NCI-H460 (cell line): Measurements from ENCODE around the gene TUT7. TPM values are rescaled to one million over a fixed set of nuclear protein-coding genes. Genes with fewer than 3 reads are reported as not detected.
A peak's percentile ranks its signal among the peaks of the same experiment; 100 is the strongest.
"Not testable (repeated sequence)": the region's sequence is repeated elsewhere in the genome, so short reads cannot be mapped to it uniquely, and the experiment has no call there.

ENCODE experiments used
- DNase-seq: peaks from one replicate; pipeline ENCODE4 v3.0.0-alpha.2; 2016; ENCODE audit warnings: low read depth; ENCODE audit errors: extremely low read depth
- total RNA-seq: library from RNA; depleted of rRNA; stranded (reverse); fragments of >200 nt; shearing (Covaris generic); gene quantifications from 2 replicates; pipeline ENCODE4 v1.2.3, GENCODE V29; 2014

The TUT7 gene
- total RNA-seq, 1 experiment from 2014 or later = 22.6 TPM

- DNase-seq = not testable (repeated sequence)
Observed at GRCh38 chr9:86312959-86313358, 41.3 kb downstream of the TUT7 start.

DNA sequence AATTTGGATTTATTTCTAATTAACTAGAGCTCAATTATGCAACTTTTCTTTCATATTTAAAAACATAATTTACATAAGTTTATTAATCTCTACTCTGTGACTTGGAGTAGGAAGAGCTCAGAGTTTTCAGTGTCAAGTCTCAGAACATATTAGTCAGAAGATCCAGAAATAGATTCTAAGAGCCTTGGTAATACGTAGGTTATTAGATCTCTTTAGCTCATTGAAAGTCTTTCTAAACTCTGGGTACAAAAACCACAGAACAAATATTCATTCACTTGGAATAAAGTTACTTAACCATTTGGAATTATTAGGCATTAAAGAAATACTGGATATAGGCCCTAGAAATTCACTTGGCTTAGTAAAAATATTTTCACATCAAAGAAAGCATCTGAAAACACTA is 45.5 kb downstream of the TUT7 start:
- DNase-seq = no peak

- DNase-seq = no peak
Observed at GRCh38 chr9:86304236-86304730, 49.9 kb downstream of the TUT7 start.

- no peak for DNase-seq
Observed at GRCh38 chr9:86303316-86303975, 50.8 kb downstream of the TUT7 start.

DNA sequence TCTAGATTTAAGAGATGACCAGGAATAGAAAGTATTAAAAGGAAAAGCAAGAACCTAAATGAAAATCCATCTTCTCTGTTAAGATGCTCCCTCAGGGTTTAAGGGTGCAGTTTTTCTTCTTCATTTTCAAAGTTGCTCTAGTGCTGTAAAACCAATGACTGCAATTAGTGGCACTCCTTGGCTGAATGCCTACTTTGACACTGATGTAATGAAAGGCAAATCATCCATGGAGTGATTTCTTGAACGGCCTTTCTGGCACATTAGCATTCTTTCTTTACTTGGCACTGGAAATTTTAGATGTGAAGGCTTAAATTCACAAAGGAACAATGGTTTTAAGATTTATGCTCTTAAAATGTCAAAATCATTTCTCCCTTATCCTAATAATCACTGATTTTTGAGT is 52.5 kb downstream of the TUT7 start:
- no peak for DNase-seq

GRCh38 chr9:86300701-86301100 is 53.5 kb downstream of the TUT7 start:
- no peak for DNase-seq

- no peak for DNase-seq
Observed at GRCh38 chr9:86298873-86299272, 55.3 kb downstream of the TUT7 start.

DNA sequence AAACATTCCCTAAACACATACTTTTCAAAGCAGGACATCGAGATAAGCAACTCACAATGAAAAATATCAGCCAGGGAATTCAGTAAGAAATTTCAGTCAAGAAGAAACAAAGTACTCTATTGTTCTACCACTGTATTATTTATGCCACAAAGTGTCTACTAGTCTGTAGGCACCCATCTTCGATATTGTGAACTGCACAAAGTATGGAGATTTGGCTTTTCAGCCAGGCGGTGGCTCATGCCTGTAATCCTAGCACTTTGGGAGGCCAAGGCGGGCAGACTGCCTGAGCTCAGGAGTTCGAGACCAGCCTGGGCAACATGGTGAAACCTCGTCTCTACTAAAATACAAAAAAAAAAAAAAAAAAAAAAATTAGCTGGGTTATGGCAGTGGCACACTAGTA is 63.9 kb downstream of the TUT7 start:
- DNase-seq = not testable (repeated sequence)

GRCh38 chr9:86288499-86289198 is 65.6 kb downstream of the TUT7 start:
- no peak for DNase-seq

- peak; percentile 68 for DNase-seq
Observed at GRCh38 chr9:86287013-86287412, 67.2 kb downstream of the TUT7 start.

DNA sequence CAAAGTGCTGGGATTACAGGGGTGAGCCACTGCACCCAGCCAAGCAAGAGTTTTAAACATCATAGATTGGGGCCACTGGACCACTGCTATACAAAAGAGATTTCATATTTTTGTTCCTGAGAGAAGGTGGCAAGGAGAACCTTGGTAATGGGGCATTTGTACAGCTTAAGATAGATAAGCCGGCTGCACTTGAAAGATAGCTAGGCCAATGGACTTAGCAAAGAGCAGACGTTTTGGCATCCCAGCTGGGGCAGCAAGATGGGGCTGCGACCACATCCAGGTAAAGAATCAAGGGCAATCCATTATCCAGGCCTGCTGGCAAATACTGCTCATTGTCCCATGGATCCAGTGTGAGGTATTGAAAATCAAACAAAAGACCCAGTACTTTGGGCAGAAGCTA is 67.9 kb downstream of the TUT7 start:
- no peak for DNase-seq

DNA sequence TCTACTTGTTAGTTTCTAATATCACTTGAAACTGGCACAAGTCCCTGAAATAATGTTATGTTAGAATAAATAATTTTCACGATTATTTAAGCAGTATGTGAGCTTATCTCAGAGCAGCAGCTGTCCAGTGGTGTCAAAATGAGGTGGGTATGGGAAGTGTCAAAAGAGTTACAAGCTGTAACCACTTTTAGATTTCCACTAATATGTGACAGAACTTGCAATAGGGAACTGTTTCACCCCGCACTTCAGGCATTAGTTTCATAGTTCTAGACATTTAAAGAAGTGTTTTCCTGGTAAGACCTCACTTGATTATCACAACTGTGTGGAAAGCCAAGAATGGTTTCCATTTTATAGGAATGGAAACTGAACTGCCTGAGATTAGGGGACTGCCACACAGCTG is 68.9 kb downstream of the TUT7 start:
- DNase-seq = no peak

GRCh38 chr9:86282979-86283535 is 71.2 kb downstream of the TUT7 start:
- DNase-seq = no peak

GRCh38 chr9:86282077-86282978 is 71.9 kb downstream of the TUT7 start, which contains the start of gene ISCA1:
ISCA1 (minus strand) TSS chr9:86282538; CDS start chr9:86282458, 80 bp downstream.
- DNase-seq = peak; percentile 92

GRCh38 chr9:86281593-86282076 is 72.6 kb downstream of the TUT7 start:
- DNase-seq = peak; percentile 12

DNA sequence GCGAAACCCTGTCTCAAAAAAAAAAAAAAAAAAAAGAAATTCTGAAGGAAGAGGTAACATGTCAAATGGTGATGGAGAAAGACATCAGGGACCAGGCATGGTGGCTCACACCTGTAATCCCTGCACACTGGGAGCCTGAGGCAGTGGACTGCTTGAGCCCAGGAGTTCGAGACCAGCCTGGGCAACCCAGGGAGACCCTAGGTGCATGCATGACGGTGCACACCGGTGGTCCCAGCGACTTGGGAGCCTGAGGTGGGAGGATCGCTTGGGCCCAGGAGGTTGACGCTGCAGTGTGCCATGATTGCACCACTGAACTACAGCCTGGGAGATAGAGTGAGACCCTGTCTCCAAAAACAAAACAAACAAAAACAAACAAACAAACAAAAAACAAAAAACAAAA is 73.6 kb downstream of the TUT7 start:
- no peak for DNase-seq

- DNase-seq = no peak
Observed at GRCh38 chr9:86279839-86280238, 74.4 kb downstream of the TUT7 start.

- no peak for DNase-seq
Observed at GRCh38 chr9:86277072-86277471, 77.1 kb downstream of the TUT7 start.

DNA sequence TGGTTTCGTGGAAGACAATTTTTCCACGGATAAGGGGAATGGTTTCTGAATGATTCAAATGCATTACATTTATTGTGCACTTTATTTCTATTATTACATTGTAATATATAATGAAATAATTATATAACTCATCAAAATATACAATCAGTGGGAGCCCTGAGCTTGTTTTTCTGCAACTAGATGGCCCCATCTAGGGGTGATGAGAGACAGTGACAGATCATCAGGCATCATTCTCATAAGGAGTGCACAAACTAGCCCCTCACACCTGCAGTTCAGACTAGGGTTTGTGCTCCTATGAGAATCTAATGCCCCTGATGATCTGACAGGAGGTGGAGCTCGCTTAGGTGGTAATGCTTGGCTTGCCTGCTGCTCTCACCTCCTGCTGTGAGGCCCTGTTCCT is 78.2 kb downstream of the TUT7 start:
- no peak for DNase-seq

DNA sequence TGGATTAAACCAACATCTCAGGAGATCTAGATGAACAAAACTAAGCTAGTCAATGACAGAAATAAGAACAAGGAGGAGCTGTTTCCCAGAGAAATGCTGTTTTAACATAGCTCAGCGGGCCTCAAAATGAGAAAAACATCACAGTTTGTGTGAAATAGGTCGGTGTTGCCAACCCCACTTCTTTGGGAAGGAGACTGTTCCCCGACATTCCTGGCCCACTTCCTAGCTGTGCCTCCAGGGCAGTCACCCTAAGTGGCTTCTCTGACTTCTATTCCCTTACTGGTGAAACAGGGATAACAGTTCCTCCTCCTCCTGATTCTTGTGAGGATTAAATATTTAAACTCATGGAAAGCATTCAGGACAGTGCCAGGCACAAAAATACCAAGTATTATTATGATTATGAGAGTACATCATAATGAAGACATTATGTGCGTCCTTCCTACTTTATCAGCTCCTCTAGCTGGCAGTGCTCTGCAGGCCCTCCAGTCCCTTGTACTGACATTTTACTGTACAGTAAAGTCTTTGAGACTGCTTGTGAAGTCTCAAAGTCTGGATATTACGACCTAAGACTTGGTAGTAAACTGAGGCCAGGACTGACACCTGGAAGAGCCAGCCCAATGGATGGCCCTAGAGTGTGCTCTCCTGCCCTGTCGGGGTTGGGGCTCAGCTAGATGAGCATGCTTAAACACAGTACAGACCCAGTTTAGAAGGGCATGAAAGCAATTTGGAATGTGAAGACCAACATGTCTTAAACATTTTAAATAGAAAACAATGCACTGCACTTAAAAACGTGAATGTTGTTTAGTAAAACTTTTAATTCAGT is 79.2 kb downstream of the TUT7 start:
- no peak for DNase-seq
